Loucy (cell line): ENCODE measurements around the gene GALNT12.

Experiments
- EZH2phosphoT487 ChIP-seq: fragments of 200-600 bp; IDR thresholded peaks from 2 replicates; pipeline ENCODE4 v1.6.1; 2018; ENCODE audit warnings: antibody characterized with exemption, mild to moderate bottlenecking, moderate library complexity, borderline replicate concordance
- TF ChIP-seq, protein P1 (sequence below): fragments of 200-600 bp; sonication (generic); conservative IDR thresholded peaks from 2 replicates; pipeline ENCODE4 v1.5.1; 2014; ENCODE audit warnings: mild to moderate bottlenecking, antibody characterized with exemption, low read length

DNA sequence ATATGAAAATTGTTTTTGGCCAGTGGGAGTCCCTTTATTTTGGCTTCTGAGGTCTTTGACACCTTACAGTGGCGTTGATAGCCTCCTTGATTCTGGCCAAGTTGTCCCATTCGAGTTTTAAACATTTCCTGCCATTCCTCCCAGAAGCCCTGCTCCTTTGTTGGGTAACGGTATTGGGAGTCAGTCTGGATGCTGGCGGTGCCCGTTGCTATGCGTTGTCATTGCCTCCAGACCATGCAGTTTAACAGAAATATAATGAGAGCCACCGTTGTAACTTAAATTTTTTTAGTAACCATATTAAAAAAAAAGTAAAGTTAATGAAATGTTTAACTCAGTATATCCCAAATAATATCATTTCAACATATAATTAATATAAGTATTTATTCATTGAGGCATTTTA is 35.0 kb downstream of the GALNT12 start:
- TF ChIP-seq, protein P1, sequence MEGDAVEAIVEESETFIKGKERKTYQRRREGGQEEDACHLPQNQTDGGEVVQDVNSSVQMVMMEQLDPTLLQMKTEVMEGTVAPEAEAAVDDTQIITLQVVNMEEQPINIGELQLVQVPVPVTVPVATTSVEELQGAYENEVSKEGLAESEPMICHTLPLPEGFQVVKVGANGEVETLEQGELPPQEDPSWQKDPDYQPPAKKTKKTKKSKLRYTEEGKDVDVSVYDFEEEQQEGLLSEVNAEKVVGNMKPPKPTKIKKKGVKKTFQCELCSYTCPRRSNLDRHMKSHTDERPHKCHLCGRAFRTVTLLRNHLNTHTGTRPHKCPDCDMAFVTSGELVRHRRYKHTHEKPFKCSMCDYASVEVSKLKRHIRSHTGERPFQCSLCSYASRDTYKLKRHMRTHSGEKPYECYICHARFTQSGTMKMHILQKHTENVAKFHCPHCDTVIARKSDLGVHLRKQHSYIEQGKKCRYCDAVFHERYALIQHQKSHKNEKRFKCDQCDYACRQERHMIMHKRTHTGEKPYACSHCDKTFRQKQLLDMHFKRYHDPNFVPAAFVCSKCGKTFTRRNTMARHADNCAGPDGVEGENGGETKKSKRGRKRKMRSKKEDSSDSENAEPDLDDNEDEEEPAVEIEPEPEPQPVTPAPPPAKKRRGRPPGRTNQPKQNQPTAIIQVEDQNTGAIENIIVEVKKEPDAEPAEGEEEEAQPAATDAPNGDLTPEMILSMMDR = no peak
- TF ChIP-seq EZH2phosphoT487 = no peak
